Gastrocnemius medialis (tissue), 4 donors: ENCODE results near the gene ETFB.

ENCODE experiments used
- POLR2A ChIP-seq, 2 donors: fragments of 450-650 bp; IDR thresholded peaks; one replicate each; pipeline ENCODE4 v1.6.1; 2017; ENCODE audit warnings: antibody characterized with exemption in 2 of 2, mild to moderate bottlenecking in 2 of 2, moderate library complexity in 2 of 2
- TF ChIP-seq, protein P1 (sequence below), 5 experiments: fragments of 450-650 bp in 3 of 5; fragments of 200-600 bp in 2 of 5; sonication (generic) in 2 of 5; IDR thresholded peaks in 4 of 5; conservative IDR thresholded peaks in 1 of 5; 1 replicate in 4 of 5; 2 replicates in 1 of 5; pipeline ENCODE4 v1.5.1; 2016 to 2019; ENCODE audit warnings: antibody characterized with exemption in 5 of 5, mild to moderate bottlenecking in 3 of 5, moderate library complexity in 3 of 5

GRCh38 chr19:51357952-51358351 is 8.2 kb downstream of the ETFB start:
- TF ChIP-seq, protein P1, sequence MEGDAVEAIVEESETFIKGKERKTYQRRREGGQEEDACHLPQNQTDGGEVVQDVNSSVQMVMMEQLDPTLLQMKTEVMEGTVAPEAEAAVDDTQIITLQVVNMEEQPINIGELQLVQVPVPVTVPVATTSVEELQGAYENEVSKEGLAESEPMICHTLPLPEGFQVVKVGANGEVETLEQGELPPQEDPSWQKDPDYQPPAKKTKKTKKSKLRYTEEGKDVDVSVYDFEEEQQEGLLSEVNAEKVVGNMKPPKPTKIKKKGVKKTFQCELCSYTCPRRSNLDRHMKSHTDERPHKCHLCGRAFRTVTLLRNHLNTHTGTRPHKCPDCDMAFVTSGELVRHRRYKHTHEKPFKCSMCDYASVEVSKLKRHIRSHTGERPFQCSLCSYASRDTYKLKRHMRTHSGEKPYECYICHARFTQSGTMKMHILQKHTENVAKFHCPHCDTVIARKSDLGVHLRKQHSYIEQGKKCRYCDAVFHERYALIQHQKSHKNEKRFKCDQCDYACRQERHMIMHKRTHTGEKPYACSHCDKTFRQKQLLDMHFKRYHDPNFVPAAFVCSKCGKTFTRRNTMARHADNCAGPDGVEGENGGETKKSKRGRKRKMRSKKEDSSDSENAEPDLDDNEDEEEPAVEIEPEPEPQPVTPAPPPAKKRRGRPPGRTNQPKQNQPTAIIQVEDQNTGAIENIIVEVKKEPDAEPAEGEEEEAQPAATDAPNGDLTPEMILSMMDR (IDR thresholded peaks at IDR 0.05 in 4 of 5, conservative IDR thresholded peaks at IDR 0.05 in 1 of 5), result no peak
- no peak for TF ChIP-seq POLR2A (IDR thresholded peaks at IDR 0.05)
